Loucy (cell line): ENCODE data around the gene C6orf118.

Experiments
- H2AFZ ChIP-seq: fragments of 200-600 bp; sonication (generic); 2 replicates; pipeline ENCODE4 v1.6.0; 2016; ENCODE audit warnings: antibody characterized with exemption, mild to moderate bottlenecking, low read length, moderate library complexity
- H3F3A ChIP-seq: fragments of 200-600 bp; 2 replicates; pipeline ENCODE4 v1.6.0; 2016; ENCODE audit warnings: antibody characterized with exemption, low read depth, mild to moderate bottlenecking
- H3K27me3 ChIP-seq: fragments of 200-600 bp; sonication (generic); 2 replicates; pipeline ENCODE4 v1.6.1; 2014; ENCODE audit warnings: low read length, mild to moderate bottlenecking; ENCODE audit not compliant: insufficient read depth, poor library complexity, severe bottlenecking
- H3K36me3 ChIP-seq: fragments of 200-600 bp; sonication (generic); 2 replicates; pipeline ENCODE4 v1.6.1; 2016; ENCODE audit warnings: low read length; ENCODE audit not compliant: insufficient read depth
- H3K4me1 ChIP-seq: fragments of 200-600 bp; sonication (generic); 2 replicates; pipeline ENCODE4 v1.5.1; 2014; ENCODE audit warnings: low read length, mild to moderate bottlenecking; ENCODE audit not compliant: insufficient read depth, poor library complexity, severe bottlenecking
- H3K4me2 ChIP-seq: fragments of 200-600 bp; sonication (generic); 2 replicates; pipeline ENCODE4 v1.6.0; 2014; ENCODE audit warnings: antibody characterized with exemption, low read length, low read depth, mild to moderate bottlenecking; ENCODE audit not compliant: poor library complexity, severe bottlenecking
- H3K4me3 ChIP-seq: fragments of 200-600 bp; sonication (generic); 2 replicates; pipeline ENCODE4 v1.5.1; 2014; ENCODE audit warnings: low read length, mild to moderate bottlenecking, mixed read lengths; ENCODE audit not compliant: poor library complexity, severe bottlenecking
- H3K79me2 ChIP-seq: fragments of 200-600 bp; sonication (generic); 2 replicates; pipeline ENCODE4 v1.6.1; 2014; ENCODE audit warnings: low read length; ENCODE audit not compliant: insufficient read depth
- H3K9ac ChIP-seq: fragments of 200-600 bp; sonication (generic); 2 replicates; pipeline ENCODE4 v1.6.0; 2014; ENCODE audit warnings: mild to moderate bottlenecking, low read depth, low read length, moderate library complexity; ENCODE audit not compliant: poor library complexity, severe bottlenecking
- H3K9me2 ChIP-seq: fragments of 200-600 bp; sonication (generic); replicated peaks from 2 replicates; pipeline ENCODE4 v1.6.1; 2016; ENCODE audit warnings: low read depth, low read length, mixed read lengths
- H3K9me3 ChIP-seq: fragments of 200-600 bp; sonication (generic); 2 replicates; pipeline ENCODE4 v1.6.1; 2014; ENCODE audit warnings: mild to moderate bottlenecking, antibody characterized with exemption, low read length, low read depth; ENCODE audit not compliant: insufficient read depth
- H4K20me1 ChIP-seq: fragments of 200-600 bp; sonication (generic); 2 replicates; pipeline ENCODE4 v1.6.0; 2014; ENCODE audit warnings: antibody characterized with exemption, low read length, mild to moderate bottlenecking; ENCODE audit not compliant: insufficient read depth, poor library complexity, severe bottlenecking
- CTCF ChIP-seq: fragments of 200-600 bp; sonication (generic); conservative IDR thresholded peaks from 2 replicates; pipeline ENCODE4 v1.5.1; 2014; ENCODE audit warnings: mild to moderate bottlenecking, antibody characterized with exemption, low read length
- EZH2phosphoT487 ChIP-seq: fragments of 200-600 bp; IDR thresholded peaks from 2 replicates; pipeline ENCODE4 v1.6.1; 2018; ENCODE audit warnings: antibody characterized with exemption, mild to moderate bottlenecking, moderate library complexity, borderline replicate concordance

Gene C6orf118

GRCh38 chr6:165231177-165231576 lies 78.2 kb downstream of the C6orf118 start:
- no peak overlapping the region for H2AFZ ChIP-seq
- H3F3A ChIP-seq: no peaks in the 10 kb centered on the region
- H3K4me3 ChIP-seq: no peak overlapping the region
- TF ChIP-seq CTCF (no peak), EZH2phosphoT487 (no peak)
- no peaks in the 10 kb centered on the region for H3K4me1 ChIP-seq
- H3K4me2 ChIP-seq: no peak overlapping the region
- no peaks in the 10 kb centered on the region for H3K36me3 ChIP-seq
- H3K79me2 ChIP-seq: no peaks in the 10 kb centered on the region
- H4K20me1 ChIP-seq: no peaks in the 10 kb centered on the region
- H3K9ac ChIP-seq: no peak overlapping the region
- no peaks in the 10 kb centered on the region for H3K9me2 ChIP-seq
- no peaks in the 10 kb centered on the region for H3K27me3 ChIP-seq
- no peaks in the 10 kb centered on the region; the same call in 1 of the 2 replicates for H3K9me3 ChIP-seq
